ENCODE results near the gene SHISA6.
"Not testable (repeated sequence)": the region's sequence is repeated elsewhere in the genome, so short reads cannot be mapped to it uniquely, and the experiment has no call there.

The SHISA6 gene

GRCh38 chr17:11267999-11268575 is 27.1 kb downstream of the SHISA6 start:
- DNase-seq (ENCODE audit: low read depth in 2 of 2), result no peak

- no peak for DNase-seq (ENCODE audit: low read depth in 2 of 2)
These were observed 28.2 kb downstream of the SHISA6 start for GRCh38 chr17:11269210-11269609.

GRCh38 chr17:11272191-11272590 is 31.2 kb downstream of the SHISA6 start:
- no peak for DNase-seq (ENCODE audit: low read depth in 2 of 2)

GRCh38 chr17:11273596-11273995 is 32.6 kb downstream of the SHISA6 start:
- DNase-seq (ENCODE audit: low read depth in 2 of 2), result no peak

GRCh38 chr17:11274106-11274505 is 33.1 kb downstream of the SHISA6 start:
- no peak for DNase-seq (ENCODE audit: low read depth in 2 of 2)

- no peak for DNase-seq (ENCODE audit: low read depth in 2 of 2)
These were observed 35.5 kb downstream of the SHISA6 start for GRCh38 chr17:11276486-11276885.

GRCh38 chr17:11278186-11278991 is 37.4 kb downstream of the SHISA6 start:
- DNase-seq (ENCODE audit: low read depth in 2 of 2), result no peak

GRCh38 chr17:11278992-11279270 is 37.9 kb downstream of the SHISA6 start:
- no peak for DNase-seq (ENCODE audit: low read depth in 2 of 2)

GRCh38 chr17:11279776-11280344 is 38.8 kb downstream of the SHISA6 start:
- DNase-seq (ENCODE audit: low read depth in 2 of 2), result no peak

GRCh38 chr17:11282586-11282985 is 41.6 kb downstream of the SHISA6 start:
- no peak for DNase-seq (ENCODE audit: low read depth in 2 of 2)

GRCh38 chr17:11284811-11285210 is 43.8 kb downstream of the SHISA6 start:
- no peak for DNase-seq (ENCODE audit: low read depth in 2 of 2)

GRCh38 chr17:11285946-11286345 is 44.9 kb downstream of the SHISA6 start:
- DNase-seq (ENCODE audit: low read depth in 2 of 2), result no peak

- no peak for DNase-seq (ENCODE audit: low read depth in 2 of 2)
These were observed 46.8 kb downstream of the SHISA6 start for GRCh38 chr17:11287791-11288190.

GRCh38 chr17:11290814-11291213 is 49.8 kb downstream of the SHISA6 start:
- no peak for DNase-seq (ENCODE audit: low read depth in 2 of 2)

- no peak for DNase-seq (ENCODE audit: low read depth in 2 of 2)
These were observed 51.5 kb downstream of the SHISA6 start for GRCh38 chr17:11292491-11292890.

GRCh38 chr17:11293480-11293879 is 52.5 kb downstream of the SHISA6 start:
- DNase-seq (ENCODE audit: low read depth in 2 of 2), result no peak

GRCh38 chr17:11294826-11295225 is 53.8 kb downstream of the SHISA6 start:
- DNase-seq (ENCODE audit: low read depth in 2 of 2), result no peak

- DNase-seq (ENCODE audit: low read depth in 2 of 2), result no peak
These were observed 56.0 kb downstream of the SHISA6 start for GRCh38 chr17:11296994-11297393.

- DNase-seq (ENCODE audit: low read depth in 2 of 2), result no peak
These were observed 57.4 kb downstream of the SHISA6 start for GRCh38 chr17:11298401-11298800.

- no peak for DNase-seq (ENCODE audit: low read depth in 2 of 2)
These were observed 59.2 kb downstream of the SHISA6 start for GRCh38 chr17:11300201-11300600.

GRCh38 chr17:11300738-11301137 is 59.7 kb downstream of the SHISA6 start:
- DNase-seq (ENCODE audit: low read depth in 2 of 2), result no peak

- not testable (repeated sequence) for DNase-seq (ENCODE audit: low read depth in 2 of 2)
These were observed 60.9 kb downstream of the SHISA6 start for GRCh38 chr17:11301874-11302273.

- DNase-seq (ENCODE audit: low read depth in 2 of 2), result no peak
These were observed 61.6 kb downstream of the SHISA6 start for GRCh38 chr17:11302401-11303186.

Measured in fibroblast of skin of left quadriceps (primary cell).